ENCODE measurements around the gene PRPF6. TPM values are rescaled to one million over a fixed set of nuclear protein-coding genes. Genes with fewer than 3 reads are reported as not detected.

PRPF6 gene
- total and polyA plus RNA-seq, 2 of the 13 experiments (the other 11 are each of a cell fraction or from before 2014, with no cell fraction given), result 63.7 to 101 TPM

DNA sequence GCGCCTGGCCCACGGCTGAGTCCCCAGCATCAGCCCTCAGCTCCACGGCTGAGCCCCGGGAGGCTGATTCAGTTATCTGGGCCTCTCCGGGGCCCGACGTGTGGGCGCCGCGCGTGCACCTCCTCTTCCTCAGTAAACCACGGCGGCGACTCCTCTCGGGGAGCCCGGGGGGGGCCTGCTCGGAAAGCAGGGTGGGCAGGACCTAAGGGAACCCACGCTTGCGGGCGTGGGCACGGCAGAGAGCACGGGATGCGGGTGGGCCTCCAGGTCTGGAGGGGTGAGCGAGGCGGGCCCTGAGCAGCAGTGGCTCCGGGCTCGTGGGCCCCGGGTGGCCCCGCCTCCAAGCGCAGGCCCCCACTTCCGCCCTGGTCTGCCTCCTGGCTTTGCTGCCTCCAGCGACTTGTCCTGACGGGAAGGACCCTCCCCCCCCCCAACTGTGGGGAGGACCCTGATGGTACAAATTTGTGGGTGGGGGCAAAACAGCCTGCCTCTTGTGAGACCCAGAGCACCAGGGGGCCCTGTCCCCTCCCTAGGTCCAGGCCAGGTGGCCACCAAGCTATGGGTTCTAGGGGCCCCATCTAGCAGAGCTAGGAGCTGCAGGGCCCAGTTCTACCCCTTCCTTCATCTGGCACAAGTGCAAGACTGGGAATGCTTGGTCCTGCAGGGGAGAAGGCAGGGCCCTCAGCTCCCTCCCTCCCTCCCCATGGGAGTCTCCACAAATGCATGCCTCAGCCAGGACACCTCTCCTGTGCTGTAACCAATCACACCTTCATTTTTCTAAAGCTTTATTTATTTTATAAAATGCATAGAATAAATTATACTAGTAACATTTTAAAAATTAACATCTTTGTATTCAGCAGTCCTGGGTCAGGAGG is 41.6 kb upstream of the PRPF6 start (continued):
- TF ChIP-seq ZNF639 (CRISPR knock-in tag; conservative IDR thresholded peaks at IDR 0.05) (no peak), ZNF329 (CRISPR knock-in tag; IDR thresholded peaks at IDR 0.05; ENCODE audit: low read depth) (no peak), SOX13 (IDR thresholded peaks at IDR 0.05) (no peak), SOX13 (CRISPR knock-in tag; conservative IDR thresholded peaks at IDR 0.05 in 1 of 2, IDR thresholded peaks at IDR 0.05 in 1 of 2) (no peak), SPEN (CRISPR knock-in tag; IDR thresholded peaks at IDR 0.05; ENCODE audit: low read depth) (no peak), MAFG (CRISPR knock-in tag; IDR thresholded peaks at IDR 0.05) (no peak), SIN3A (IDR thresholded peaks at IDR 0.05; ENCODE audit: borderline replicate concordance, low read depth, low read length) (no peak), RORA (CRISPR knock-in tag; IDR thresholded peaks at IDR 0.05) (no peak), DBP (CRISPR knock-in tag; IDR thresholded peaks at IDR 0.05; ENCODE audit: not compliant biosample characterization) (no peak), MTERF4 (CRISPR knock-in tag; IDR thresholded peaks at IDR 0.05) (no peak), SUZ12 (IDR thresholded peaks at IDR 0.05; ENCODE audit: low read depth, low read length) (no peak), HCFC1 (IDR thresholded peaks at IDR 0.05; ENCODE audit: low read depth, low read length) (no peak), ZSCAN20 (CRISPR knock-in tag; IDR thresholded peaks at IDR 0.05; ENCODE audit: borderline replicate concordance) (no peak), LBX2 (CRISPR knock-in tag; IDR thresholded peaks at IDR 0.05; ENCODE audit: borderline replicate concordance) (no peak), KDM1A (CRISPR knock-in tag; IDR thresholded peaks at IDR 0.05) (no peak), NPAS2 (CRISPR knock-in tag; IDR thresholded peaks at IDR 0.05; ENCODE audit: borderline replicate concordance) (no peak), MED8 (CRISPR knock-in tag; IDR thresholded peaks at IDR 0.05; ENCODE audit: insufficient replicate concordance) (no peak), REPIN1 (CRISPR knock-in tag; IDR thresholded peaks at IDR 0.05; ENCODE audit: borderline replicate concordance, low read depth) (no peak), MED1 (CRISPR knock-in tag; IDR thresholded peaks at IDR 0.05) (no peak), HNRNPK (IDR thresholded peaks at IDR 0.05; ENCODE audit: low read depth, low read length, poor library complexity, severe bottlenecking) (no peak), ZNF761 (CRISPR knock-in tag; conservative IDR thresholded peaks at IDR 0.05) (no peak), ZEB1 (IDR thresholded peaks at IDR 0.05; ENCODE audit: insufficient replicate concordance, low read depth) (no peak), ZBTB38 (CRISPR knock-in tag; IDR thresholded peaks at IDR 0.05) (no peak), FOSL1 (CRISPR knock-in tag; IDR thresholded peaks at IDR 0.05; ENCODE audit: borderline replicate concordance) (no peak), PTBP1 (IDR thresholded peaks at IDR 0.05; ENCODE audit: low read depth, low read length, poor library complexity, severe bottlenecking) (peak; percentile 30), JDP2 (CRISPR knock-in tag; IDR thresholded peaks at IDR 0.05; ENCODE audit: borderline replicate concordance) (no peak), PAX8 (CRISPR knock-in tag; IDR thresholded peaks at IDR 0.05; ENCODE audit: borderline replicate concordance) (no peak), ZFAT (CRISPR knock-in tag; conservative IDR thresholded peaks at IDR 0.05) (no peak)

Measured in HepG2 (cell line).